Epithelial cell of esophagus (primary cell): Measurements from ENCODE around the gene NFIB.
A peak's percentile ranks its signal among the peaks of the same experiment; 100 is the strongest.

Experiments
- DNase-seq: peaks from one replicate; pipeline ENCODE4 v3.0.0; 2010; ENCODE audit warnings: low read depth
- H3K4me3 ChIP-seq: 2 replicates; pipeline ENCODE4 v1.5.1; 2011; ENCODE audit warnings: mild to moderate bottlenecking, low read length, control low read depth
- CTCF ChIP-seq: IDR thresholded peaks from 2 replicates; pipeline ENCODE4 v1.5.1; 2011; ENCODE audit warnings: low read depth, mild to moderate bottlenecking, low read length, control low read depth, inconsistent platforms; ENCODE audit not compliant: insufficient read depth; ENCODE audit errors: missing control alignments

NFIB gene

DNA sequence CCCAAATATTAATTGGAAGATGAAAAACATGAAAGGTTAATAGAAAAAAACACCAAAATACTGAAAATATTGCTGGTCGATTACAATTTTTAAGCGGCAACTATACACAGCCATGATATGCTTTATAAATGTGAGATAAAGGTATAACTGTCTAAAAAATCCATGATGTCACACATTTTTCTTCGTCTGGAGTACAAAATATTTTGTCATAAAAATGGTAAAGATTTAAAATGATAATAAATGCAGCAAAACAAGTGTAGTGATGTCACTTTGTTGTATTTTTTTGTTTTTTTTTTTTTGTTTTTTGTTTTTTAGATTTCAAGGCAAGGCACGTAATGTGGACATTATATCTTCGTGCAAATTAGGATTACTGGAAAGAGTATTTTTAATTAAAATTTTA is 227.4 kb downstream of the NFIB start:
- no peak for TF ChIP-seq CTCF

DNA sequence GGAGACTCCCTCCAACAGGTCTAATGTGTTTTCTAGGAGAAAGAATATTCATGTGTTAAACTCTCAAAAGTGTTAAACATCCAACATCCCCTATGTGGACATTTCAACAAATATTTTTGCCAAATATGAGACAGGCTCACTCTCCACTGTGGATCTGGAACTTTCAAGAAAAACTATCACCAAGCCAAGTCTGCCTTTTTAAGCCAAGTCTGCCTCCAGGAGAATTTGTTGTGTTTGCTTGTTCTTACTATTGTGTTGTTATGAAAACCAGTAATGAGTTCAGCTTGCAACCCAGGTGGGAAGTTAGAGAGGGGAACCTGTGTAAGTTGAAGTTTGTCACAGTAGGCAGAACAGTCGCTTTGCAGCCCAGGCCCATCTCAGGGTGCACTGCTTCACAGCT is 228.1 kb downstream of the NFIB start:
- no peak for DNase-seq
- no peak overlapping the region for H3K4me3 ChIP-seq
- TF ChIP-seq CTCF = no peak

More for the DNA sequence above, 227.4 kb downstream of the NFIB start:
- DNase-seq = no peak
- H3K4me3 ChIP-seq = no peak overlapping the region

GRCh38 chr9:14084867-14085266 is 229.1 kb downstream of the NFIB start:
- no peak for DNase-seq
- H3K4me3 ChIP-seq = no peak overlapping the region
- TF ChIP-seq CTCF = no peak

DNA sequence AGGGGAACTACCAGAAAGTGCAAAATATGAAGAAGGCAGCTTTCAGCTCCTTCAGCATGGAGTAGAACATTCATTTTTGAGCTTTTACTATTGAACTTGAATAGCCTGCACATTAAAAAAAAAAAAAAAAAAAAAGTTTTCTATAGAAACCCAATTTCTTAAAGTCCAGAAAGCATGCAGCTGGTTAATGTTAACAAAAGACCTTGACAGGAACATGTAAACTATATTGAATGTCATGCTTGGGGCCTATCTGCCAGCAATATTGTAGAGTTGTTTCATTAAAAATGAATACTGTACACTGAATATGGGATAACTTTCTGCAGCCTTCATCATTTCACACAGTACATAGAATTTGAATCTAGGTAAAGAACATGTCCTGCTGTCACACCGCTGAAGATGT is 230.6 kb downstream of the NFIB start:
- H3K4me3 ChIP-seq = no peak overlapping the region
- DNase-seq = no peak
- no peak for TF ChIP-seq CTCF

DNA sequence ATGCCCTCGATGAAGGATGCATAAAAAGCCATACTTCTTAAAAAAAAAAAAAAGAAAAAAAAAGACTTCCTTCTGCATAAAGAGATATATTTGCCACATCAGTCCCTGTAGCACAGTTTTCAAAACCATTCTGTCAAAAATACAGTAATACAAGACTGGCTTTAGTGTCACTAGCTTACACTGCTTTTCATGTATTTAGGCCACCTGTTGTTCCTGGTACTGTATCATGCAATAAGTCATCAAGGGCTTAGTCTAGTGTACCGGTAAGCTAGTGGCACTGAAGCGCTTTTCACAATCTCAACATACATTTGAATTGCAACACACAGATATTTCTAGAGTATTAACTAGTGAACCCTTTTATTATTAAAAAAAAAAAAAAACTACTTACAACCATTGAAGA is 231.2 kb downstream of the NFIB start:
- TF ChIP-seq CTCF = no peak
- no peak overlapping the region for H3K4me3 ChIP-seq
- no peak for DNase-seq

DNA sequence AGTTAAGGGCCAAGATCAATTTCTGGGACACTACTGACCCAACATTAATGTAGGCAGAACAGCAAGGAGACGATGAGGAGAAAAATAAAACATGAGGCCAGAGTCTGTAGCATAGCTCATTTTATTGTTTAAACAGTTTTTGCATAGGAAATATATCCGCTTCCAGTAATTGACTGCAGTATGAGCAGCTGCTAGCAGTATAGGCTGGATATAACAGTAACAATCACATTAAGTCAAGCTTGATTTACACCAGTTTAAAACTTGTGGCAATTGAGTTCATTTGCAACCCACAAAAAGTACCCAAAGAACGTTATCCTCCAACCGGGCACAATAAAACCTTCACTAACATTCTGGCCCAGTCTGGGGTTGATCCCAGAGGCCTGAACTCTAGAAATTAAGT is 232.2 kb downstream of the NFIB start:
- no peak overlapping the region for H3K4me3 ChIP-seq
- no peak for TF ChIP-seq CTCF

DNA sequence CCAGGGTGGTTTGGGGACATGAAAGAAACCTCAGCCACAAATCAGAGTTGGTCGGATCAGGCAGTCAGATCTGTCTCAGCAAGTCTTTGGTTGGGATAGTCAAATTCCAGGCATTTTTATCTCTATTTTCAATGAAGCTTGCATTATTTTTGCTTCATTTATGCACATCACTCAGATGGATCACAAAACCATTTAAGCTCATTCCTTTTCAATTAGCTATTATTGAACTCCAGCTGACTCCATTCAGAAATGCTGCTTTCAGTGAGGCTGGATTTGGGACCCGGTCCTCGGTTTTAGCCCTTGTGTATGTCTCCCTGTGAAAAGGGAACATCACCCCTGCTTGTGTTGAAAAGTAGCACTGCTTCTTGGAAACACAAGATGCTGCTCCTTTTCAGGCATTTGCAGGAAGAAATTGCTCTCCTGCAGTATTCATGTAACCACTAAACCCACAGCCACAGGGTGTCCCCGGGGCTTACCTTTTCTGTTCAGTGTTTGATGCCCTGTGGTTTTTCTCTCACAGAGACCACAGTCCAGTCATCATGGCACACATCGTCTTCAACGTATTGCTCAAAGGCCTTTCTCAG is 232.9 kb downstream of the NFIB start:
- H3K4me3 ChIP-seq = no peak overlapping the region
- DNase-seq = peak; percentile 70
- TF ChIP-seq CTCF = no peak

More for the DNA sequence above, 232.2 kb downstream of the NFIB start:
- DNase-seq = no peak
